ENCODE measurements around the gene ATP5F1C.

DNA sequence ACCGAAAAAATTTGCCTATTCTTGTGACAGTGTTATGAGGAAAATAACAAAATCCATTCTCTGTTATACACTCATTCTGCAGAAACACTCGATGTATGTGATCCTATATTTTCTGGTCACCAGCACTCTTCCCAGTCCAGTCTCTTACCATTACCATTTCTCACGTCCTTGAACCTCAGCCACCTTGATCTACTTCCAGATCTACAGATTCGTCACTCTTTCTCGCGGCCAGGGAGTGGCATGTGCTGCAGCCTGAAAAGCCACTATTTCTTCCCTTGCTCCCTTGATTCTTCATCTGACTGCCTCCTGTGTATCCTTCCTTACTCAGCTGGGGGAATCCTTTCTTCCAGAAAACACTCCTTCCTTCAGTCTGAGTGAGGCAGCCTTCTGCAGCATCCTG, 16.2 kb downstream of the ATP5F1C start:
- TF ChIP-seq POLR2A (IDR thresholded peaks at IDR 0.05; ENCODE audit: low read length) (no peak), GATA1 (IDR thresholded peaks at IDR 0.05; ENCODE audit: low read depth, low read length) (no peak)

Data from erythroblast (primary cell).